Measurements from ENCODE around the gene ZMYND15. TPM values are rescaled to one million over a fixed set of nuclear protein-coding genes. Genes with fewer than 3 reads are reported as not detected.
"Not testable (repeated sequence)": the region's sequence is repeated elsewhere in the genome, so short reads cannot be mapped to it uniquely, and the experiment has no call there.

Gene ZMYND15
- total RNA-seq (ENCODE audit: unreplicated experiment): not detected
- long read RNA-seq: 0 reads

- H3K9me3 Mint-ChIP-seq (ENCODE audit: unreplicated experiment): no peaks in the 10 kb centered on the region
- H3K4me3 Mint-ChIP-seq (ENCODE audit: unreplicated experiment): peak within 1 kb of the TSS; percentile 86
- no peak for TF ChIP-seq CTCF (IDR thresholded peaks at IDR 0.05; ENCODE audit: unreplicated experiment)
- no peaks in the 10 kb centered on the region for H3K36me3 Mint-ChIP-seq (ENCODE audit: low read depth, unreplicated experiment)
- peaks cover 28% of the 10 kb centered on the region for H3K27me3 Mint-ChIP-seq (ENCODE audit: unreplicated experiment)
- peaks cover 9% of the 10 kb centered on the region for H3K4me1 Mint-ChIP-seq (ENCODE audit: unreplicated experiment)
- DNase-seq (ENCODE audit: low spot score): peak; percentile 31
- H3K27ac Mint-ChIP-seq (ENCODE audit: unreplicated experiment): peak within 1 kb of the TSS; percentile 42
Observed at GRCh38 chr17:4739122-4740024, at the start of gene ZMYND15, which contains the start of gene CXCL16. Gene ZMYND15, plus strand, starts transcription at chr17:4739833. Its CDS starts 716 bp downstream, at chr17:4740549. Gene CXCL16, minus strand, starts transcription at chr17:4739928. Its CDS starts 589 bp downstream, at chr17:4739339.

GRCh38 chr17:4689872-4690271 lies 49.8 kb upstream of the ZMYND15 start:
- DNase-seq (ENCODE audit: low spot score); H3K4me3 Mint-ChIP-seq (ENCODE audit: unreplicated experiment); H3K27me3 Mint-ChIP-seq (ENCODE audit: unreplicated experiment); H3K4me1 Mint-ChIP-seq (ENCODE audit: unreplicated experiment); H3K9me3 Mint-ChIP-seq (ENCODE audit: unreplicated experiment); H3K27ac Mint-ChIP-seq (ENCODE audit: unreplicated experiment): not testable (repeated sequence)
- H3K36me3 Mint-ChIP-seq (ENCODE audit: low read depth, unreplicated experiment): peaks cover 33% of the 10 kb centered on the region

GRCh38 chr17:4690745-4691144 lies 48.9 kb upstream of the ZMYND15 start:
- H3K27ac Mint-ChIP-seq (ENCODE audit: unreplicated experiment): no peak overlapping the region
- no peak for DNase-seq (ENCODE audit: low spot score)
- H3K27me3 Mint-ChIP-seq (ENCODE audit: unreplicated experiment): no peaks in the 10 kb centered on the region
- peaks cover 33% of the 10 kb centered on the region for H3K36me3 Mint-ChIP-seq (ENCODE audit: low read depth, unreplicated experiment)
- H3K4me1 Mint-ChIP-seq (ENCODE audit: unreplicated experiment): no peaks in the 10 kb centered on the region
- H3K9me3 Mint-ChIP-seq (ENCODE audit: unreplicated experiment): no peaks in the 10 kb centered on the region
- no peak for TF ChIP-seq CTCF (IDR thresholded peaks at IDR 0.05; ENCODE audit: unreplicated experiment)
- no peak overlapping the region for H3K4me3 Mint-ChIP-seq (ENCODE audit: unreplicated experiment)

- Mint-ChIP-seq H3K27ac (ENCODE audit: unreplicated experiment) (peak overlapping the region; percentile 28), H3K27me3 (ENCODE audit: unreplicated experiment) (peaks cover 3% of the 10 kb centered on the region), H3K9me3 (ENCODE audit: unreplicated experiment) (no peaks in the 10 kb centered on the region), H3K4me1 (ENCODE audit: unreplicated experiment) (peaks cover 2% of the 10 kb centered on the region), H3K36me3 (ENCODE audit: low read depth, unreplicated experiment) (peaks cover 35% of the 10 kb centered on the region), H3K4me3 (ENCODE audit: unreplicated experiment) (peak overlapping the region; percentile 19)
- TF ChIP-seq CTCF (IDR thresholded peaks at IDR 0.05; ENCODE audit: unreplicated experiment): no peak
- DNase-seq (ENCODE audit: low spot score): no peak
Observed at GRCh38 chr17:4691686-4692085, 47.9 kb upstream of the ZMYND15 start.

GRCh38 chr17:4693416-4693815 lies 46.2 kb upstream of the ZMYND15 start:
- H3K9me3 Mint-ChIP-seq (ENCODE audit: unreplicated experiment): no peaks in the 10 kb centered on the region
- H3K27ac Mint-ChIP-seq (ENCODE audit: unreplicated experiment): no peak overlapping the region
- no peak for TF ChIP-seq CTCF (IDR thresholded peaks at IDR 0.05; ENCODE audit: unreplicated experiment)
- no peak overlapping the region for H3K4me3 Mint-ChIP-seq (ENCODE audit: unreplicated experiment)
- H3K4me1 Mint-ChIP-seq (ENCODE audit: unreplicated experiment): peaks cover 5% of the 10 kb centered on the region
- no peak for DNase-seq (ENCODE audit: low spot score)
- peaks cover 30% of the 10 kb centered on the region for H3K36me3 Mint-ChIP-seq (ENCODE audit: low read depth, unreplicated experiment)
- peaks cover 3% of the 10 kb centered on the region for H3K27me3 Mint-ChIP-seq (ENCODE audit: unreplicated experiment)
